Loucy (cell line): ENCODE data around the gene PBX1.

ENCODE experiments used
- H2AFZ ChIP-seq: fragments of 200-600 bp; sonication (generic); 2 replicates; pipeline ENCODE4 v1.6.0; 2016; ENCODE audit warnings: antibody characterized with exemption, mild to moderate bottlenecking, low read length, moderate library complexity
- H3F3A ChIP-seq: fragments of 200-600 bp; 2 replicates; pipeline ENCODE4 v1.6.0; 2016; ENCODE audit warnings: antibody characterized with exemption, low read depth, mild to moderate bottlenecking
- H3K27me3 ChIP-seq: fragments of 200-600 bp; sonication (generic); 2 replicates; pipeline ENCODE4 v1.6.1; 2014; ENCODE audit warnings: low read length, mild to moderate bottlenecking; ENCODE audit not compliant: insufficient read depth, poor library complexity, severe bottlenecking
- H3K36me3 ChIP-seq: fragments of 200-600 bp; sonication (generic); 2 replicates; pipeline ENCODE4 v1.6.1; 2016; ENCODE audit warnings: low read length; ENCODE audit not compliant: insufficient read depth
- H3K4me1 ChIP-seq: fragments of 200-600 bp; sonication (generic); 2 replicates; pipeline ENCODE4 v1.5.1; 2014; ENCODE audit warnings: low read length, mild to moderate bottlenecking; ENCODE audit not compliant: insufficient read depth, poor library complexity, severe bottlenecking
- H3K4me2 ChIP-seq: fragments of 200-600 bp; sonication (generic); 2 replicates; pipeline ENCODE4 v1.6.0; 2014; ENCODE audit warnings: antibody characterized with exemption, low read length, low read depth, mild to moderate bottlenecking; ENCODE audit not compliant: poor library complexity, severe bottlenecking
- H3K4me3 ChIP-seq: fragments of 200-600 bp; sonication (generic); 2 replicates; pipeline ENCODE4 v1.5.1; 2014; ENCODE audit warnings: low read length, mild to moderate bottlenecking, mixed read lengths; ENCODE audit not compliant: poor library complexity, severe bottlenecking
- H3K79me2 ChIP-seq: fragments of 200-600 bp; sonication (generic); 2 replicates; pipeline ENCODE4 v1.6.1; 2014; ENCODE audit warnings: low read length; ENCODE audit not compliant: insufficient read depth
- H3K9ac ChIP-seq: fragments of 200-600 bp; sonication (generic); 2 replicates; pipeline ENCODE4 v1.6.0; 2014; ENCODE audit warnings: mild to moderate bottlenecking, low read depth, low read length, moderate library complexity; ENCODE audit not compliant: poor library complexity, severe bottlenecking
- H3K9me2 ChIP-seq: fragments of 200-600 bp; sonication (generic); replicated peaks from 2 replicates; pipeline ENCODE4 v1.6.1; 2016; ENCODE audit warnings: low read depth, low read length, mixed read lengths
- H3K9me3 ChIP-seq: fragments of 200-600 bp; sonication (generic); 2 replicates; pipeline ENCODE4 v1.6.1; 2014; ENCODE audit warnings: mild to moderate bottlenecking, antibody characterized with exemption, low read length, low read depth; ENCODE audit not compliant: insufficient read depth
- H4K20me1 ChIP-seq: fragments of 200-600 bp; sonication (generic); 2 replicates; pipeline ENCODE4 v1.6.0; 2014; ENCODE audit warnings: antibody characterized with exemption, low read length, mild to moderate bottlenecking; ENCODE audit not compliant: insufficient read depth, poor library complexity, severe bottlenecking
- CTCF ChIP-seq: fragments of 200-600 bp; sonication (generic); conservative IDR thresholded peaks from 2 replicates; pipeline ENCODE4 v1.5.1; 2014; ENCODE audit warnings: mild to moderate bottlenecking, antibody characterized with exemption, low read length
- EZH2phosphoT487 ChIP-seq: fragments of 200-600 bp; IDR thresholded peaks from 2 replicates; pipeline ENCODE4 v1.6.1; 2018; ENCODE audit warnings: antibody characterized with exemption, mild to moderate bottlenecking, moderate library complexity, borderline replicate concordance

The PBX1 gene

DNA sequence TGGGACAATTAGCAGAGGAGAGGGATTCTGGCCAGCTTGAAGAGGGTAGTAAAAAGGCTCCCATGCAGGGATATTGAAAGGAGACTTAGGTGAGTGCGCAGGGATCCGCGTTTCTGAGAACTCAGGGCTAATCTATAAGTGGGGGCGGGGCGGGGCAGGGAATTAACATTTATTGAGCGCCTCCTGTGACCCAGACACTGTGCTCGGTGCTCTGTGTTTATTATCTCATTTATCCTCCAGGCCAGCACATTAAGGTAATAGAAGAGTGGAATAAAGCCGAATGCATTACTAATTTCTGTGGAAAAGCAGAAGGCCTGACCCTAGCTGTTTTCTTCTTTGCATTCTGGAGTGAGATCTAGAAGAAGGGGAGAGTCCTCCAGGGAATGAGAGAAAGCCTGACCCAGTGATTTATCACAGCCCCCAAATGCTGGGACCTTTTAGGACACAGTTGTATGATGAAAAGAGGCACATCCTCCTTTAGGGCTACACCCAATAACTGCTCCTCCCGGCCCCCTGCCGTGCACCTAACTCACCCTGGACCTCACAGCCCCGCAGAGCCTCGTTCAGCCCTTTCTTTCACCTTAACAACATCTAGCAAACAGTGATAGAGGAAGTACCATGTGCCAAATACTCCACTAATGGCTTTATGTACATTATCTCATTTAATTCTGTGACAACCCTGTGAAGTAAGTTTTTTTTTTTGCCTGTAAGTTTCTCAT lies 317.6 kb downstream of the PBX1 start:
- Histone ChIP-seq H3K4me2 (no peak overlapping the region), H4K20me1 (no peaks in the 10 kb centered on the region), H3K4me3 (no peak overlapping the region), H3K27me3 (no peaks in the 10 kb centered on the region), H3K79me2 (no peaks in the 10 kb centered on the region), H2AFZ (no peak overlapping the region), H3K9me3 (no peaks in the 10 kb centered on the region), H3K9ac (no peak overlapping the region), H3K4me1 (no peaks in the 10 kb centered on the region), H3K36me3 (no peaks in the 10 kb centered on the region), H3F3A (no peaks in the 10 kb centered on the region), H3K9me2 (no peaks in the 10 kb centered on the region)
- TF ChIP-seq CTCF (no peak), EZH2phosphoT487 (no peak)

DNA sequence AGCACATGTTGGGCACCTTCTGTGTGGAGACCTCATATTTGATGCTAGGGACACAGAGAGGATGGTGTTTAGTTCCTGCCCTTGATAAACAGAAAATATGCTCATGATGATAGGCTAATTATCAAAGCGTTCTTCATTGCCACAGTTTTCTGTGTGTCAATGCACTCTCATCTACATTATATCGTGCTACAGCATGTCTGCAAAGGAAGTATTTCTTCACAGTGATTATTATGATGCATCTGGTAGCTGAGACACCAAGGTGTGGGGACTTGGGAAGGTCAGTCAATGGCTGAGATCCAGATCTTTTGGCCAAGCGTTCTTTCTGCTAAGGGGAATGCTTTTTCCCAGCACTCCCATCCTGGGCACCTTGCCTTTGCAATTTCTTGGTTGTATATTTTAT lies 321.2 kb downstream of the PBX1 start:
- Histone ChIP-seq H3K9me3 (no peaks in the 10 kb centered on the region), H3F3A (no peaks in the 10 kb centered on the region), H3K4me1 (no peaks in the 10 kb centered on the region), H3K9ac (no peak overlapping the region), H3K9me2 (no peaks in the 10 kb centered on the region), H3K4me3 (no peak overlapping the region), H4K20me1 (no peaks in the 10 kb centered on the region), H3K36me3 (no peaks in the 10 kb centered on the region), H3K79me2 (no peaks in the 10 kb centered on the region), H3K27me3 (no peaks in the 10 kb centered on the region), H2AFZ (no peak overlapping the region), H3K4me2 (no peak overlapping the region)
- TF ChIP-seq EZH2phosphoT487 (no peak), CTCF (no peak)

DNA sequence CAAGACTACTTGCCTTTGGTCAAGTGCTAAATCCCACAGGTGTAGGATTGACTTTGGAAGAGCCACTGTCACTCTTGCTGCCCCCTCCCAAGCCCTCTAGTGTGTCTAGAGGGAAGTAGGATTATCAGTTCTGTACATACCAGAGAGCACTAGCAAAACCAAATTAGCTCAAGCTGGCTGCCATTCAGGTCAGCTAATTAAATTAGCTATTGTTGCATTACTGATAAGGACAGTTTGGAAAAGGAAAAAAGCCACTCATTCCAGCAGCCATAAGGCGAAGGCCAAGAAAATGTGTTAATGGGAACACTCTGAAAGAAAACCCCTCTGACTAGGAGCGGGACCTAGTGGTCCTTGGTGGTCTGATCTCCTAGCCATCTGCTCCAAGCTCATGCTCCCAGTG lies 321.7 kb downstream of the PBX1 start:
- Histone ChIP-seq H3K9me2 (no peaks in the 10 kb centered on the region), H3K4me2 (no peak overlapping the region), H3K9ac (no peak overlapping the region), H2AFZ (no peak overlapping the region), H3K9me3 (no peaks in the 10 kb centered on the region), H3K4me1 (no peaks in the 10 kb centered on the region), H3K36me3 (no peaks in the 10 kb centered on the region), H3K4me3 (no peak overlapping the region), H4K20me1 (no peaks in the 10 kb centered on the region), H3F3A (no peaks in the 10 kb centered on the region), H3K79me2 (no peaks in the 10 kb centered on the region), H3K27me3 (no peaks in the 10 kb centered on the region)
- no peak for TF ChIP-seq CTCF
- TF ChIP-seq EZH2phosphoT487, result no peak
